SHP77 treated with DMSO at 0.1 percent for 48 hours (cell line): ENCODE results near the gene UGCG.
"Not testable (repeated sequence)": the region's sequence is repeated elsewhere in the genome, so short reads cannot be mapped to it uniquely, and the experiment has no call there.

Source experiments
- DNase-seq: peaks from one replicate; lab custom pipeline; 2025; lab: John Stamatoyannopoulos, UW

Gene UGCG

DNA sequence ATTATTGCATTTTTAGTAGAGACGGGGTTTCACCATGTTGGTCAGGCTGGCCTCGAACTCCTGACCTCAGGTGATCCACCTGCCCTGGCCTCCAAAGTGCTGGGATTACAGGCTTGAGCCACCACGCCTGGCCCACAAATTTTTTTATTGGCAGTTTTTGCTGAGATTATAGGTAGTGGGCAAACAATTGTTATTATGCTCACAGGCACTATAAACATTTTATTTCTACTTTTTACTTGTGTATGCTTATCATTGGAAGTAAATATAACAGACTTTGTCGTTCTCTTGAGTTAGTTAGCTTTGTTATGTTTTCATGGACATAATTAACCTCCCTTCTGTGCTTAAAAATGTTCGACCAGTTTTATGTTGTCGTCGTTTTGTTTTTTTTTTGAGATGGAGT, 23.9 kb downstream of the UGCG start:
- DNase-seq, result no peak

DNA sequence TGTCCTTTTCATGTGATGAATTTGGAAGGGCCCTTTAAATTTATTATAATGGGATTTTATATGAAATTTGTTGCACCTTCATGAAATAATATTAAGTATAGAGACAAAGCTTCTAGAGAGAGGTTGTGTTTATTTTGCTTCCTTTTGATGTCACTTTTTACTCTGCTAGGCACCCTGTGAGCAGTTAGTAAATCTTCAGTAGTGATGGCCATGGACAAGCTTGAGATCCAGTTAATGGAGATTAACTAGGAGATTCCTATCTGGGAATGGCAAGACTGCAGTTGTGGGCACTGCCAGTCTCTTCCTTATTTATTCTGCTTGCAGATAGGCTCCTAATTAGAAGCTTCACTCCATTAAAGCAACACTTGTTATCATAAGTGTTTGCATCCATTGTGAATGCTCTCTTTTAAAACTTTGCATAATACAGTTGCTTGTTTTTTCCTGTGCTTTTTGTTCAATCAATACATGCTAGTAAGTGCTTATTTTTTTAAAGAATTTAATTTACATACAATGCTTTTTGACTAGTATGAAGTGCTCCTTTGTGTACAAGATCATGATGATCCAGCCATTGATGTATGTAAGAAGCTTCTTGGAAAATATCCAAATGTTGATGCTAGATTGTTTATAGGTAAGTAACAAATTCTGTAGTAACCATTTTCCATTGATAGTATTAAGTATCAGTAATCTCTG, 25.9 kb downstream of the UGCG start:
- DNase-seq, result no peak

DNA sequence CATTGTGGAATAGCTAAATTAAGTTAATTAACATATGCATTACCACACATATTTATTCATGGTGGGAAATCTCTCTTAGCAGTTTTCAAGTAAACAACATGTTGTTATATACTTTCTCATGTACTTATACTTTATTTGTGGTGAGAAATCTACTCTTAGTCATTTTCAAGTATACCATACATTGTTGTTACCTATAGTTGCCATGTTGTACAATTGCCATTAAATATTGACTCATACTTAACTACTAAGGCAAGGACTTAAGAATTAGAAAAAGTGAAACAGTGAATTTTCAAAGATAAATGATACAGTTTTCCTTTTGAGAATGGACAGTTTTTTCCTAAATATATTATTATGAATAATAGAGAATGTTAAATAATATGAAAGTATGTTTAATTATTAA, 27.7 kb downstream of the UGCG start:
- DNase-seq, result no peak

DNA sequence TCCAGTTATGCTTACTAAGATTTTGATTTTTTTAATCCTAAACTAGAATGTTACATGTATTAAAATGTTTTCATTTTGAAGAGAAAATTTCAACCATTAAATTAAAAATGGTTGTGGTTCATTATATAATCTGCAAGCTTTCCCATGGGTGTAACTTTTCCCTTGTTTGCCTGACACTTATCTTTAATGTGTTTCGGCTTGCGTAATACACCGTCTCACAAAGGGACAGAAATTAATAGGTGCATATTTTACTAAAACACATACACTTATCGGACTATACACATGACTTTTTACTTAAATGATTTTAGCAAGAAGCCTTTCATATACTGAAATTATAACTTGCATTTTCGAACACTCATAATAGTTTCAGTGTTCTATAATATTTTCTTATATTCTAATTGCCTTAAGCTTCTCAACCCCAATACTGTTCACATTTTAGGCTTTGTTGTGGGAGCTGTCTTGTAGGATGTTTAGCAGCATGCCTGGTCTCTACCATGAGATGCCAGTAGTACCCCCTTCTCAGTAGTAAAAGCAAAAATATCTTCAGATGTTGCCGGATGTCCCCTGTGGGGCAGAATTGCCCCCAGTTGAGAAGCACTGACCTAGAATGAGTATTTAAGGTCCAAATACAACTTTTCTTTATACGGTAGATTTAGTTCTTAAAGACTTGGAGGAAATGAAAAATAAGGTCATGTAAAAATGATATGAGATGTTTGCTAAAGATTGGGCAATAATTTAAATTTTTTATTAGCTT, 28.6 kb downstream of the UGCG start:
- DNase-seq, result no peak

DNA sequence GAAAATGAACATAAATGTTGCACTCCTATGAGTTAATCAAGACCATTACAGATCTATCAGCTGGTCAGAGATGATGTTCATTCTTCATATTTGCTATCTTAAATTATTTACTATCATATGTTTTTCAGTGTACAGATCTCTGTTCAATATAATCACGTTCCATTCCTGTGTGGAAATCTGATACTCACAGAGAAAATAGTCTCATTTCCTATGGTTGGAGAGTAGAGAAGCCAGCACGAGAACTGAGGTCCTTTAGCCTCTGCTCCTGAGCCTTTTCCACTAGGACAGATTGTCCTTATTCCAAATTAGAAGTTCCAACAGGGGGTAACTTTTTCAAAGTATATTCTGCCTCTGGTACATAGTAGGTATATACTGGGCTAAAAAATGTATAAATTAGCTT, 29.2 kb downstream of the UGCG start:
- DNase-seq, result no peak

DNA sequence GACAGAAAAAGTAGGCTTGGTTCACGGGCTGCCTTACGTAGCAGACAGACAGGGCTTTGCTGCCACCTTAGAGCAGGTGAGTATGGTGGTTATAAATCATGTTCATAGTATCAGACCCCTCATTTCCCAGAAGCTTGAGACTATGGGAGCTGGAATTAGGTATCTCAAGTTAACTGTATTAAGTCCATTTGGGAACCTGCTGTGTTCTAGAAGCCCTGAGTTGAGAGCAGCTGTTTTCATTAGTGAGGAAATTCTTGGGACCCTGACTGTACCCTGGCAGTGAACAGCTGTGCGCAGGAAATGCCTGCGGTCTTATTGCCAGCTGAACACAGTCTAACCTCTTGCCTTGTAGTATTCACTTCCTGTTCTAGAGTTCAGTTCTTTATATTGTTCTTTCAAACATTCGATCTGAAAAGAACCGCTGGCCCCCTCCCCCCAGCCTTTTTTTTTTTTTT, 29.8 kb downstream of the UGCG start:
- no peak for DNase-seq

DNA sequence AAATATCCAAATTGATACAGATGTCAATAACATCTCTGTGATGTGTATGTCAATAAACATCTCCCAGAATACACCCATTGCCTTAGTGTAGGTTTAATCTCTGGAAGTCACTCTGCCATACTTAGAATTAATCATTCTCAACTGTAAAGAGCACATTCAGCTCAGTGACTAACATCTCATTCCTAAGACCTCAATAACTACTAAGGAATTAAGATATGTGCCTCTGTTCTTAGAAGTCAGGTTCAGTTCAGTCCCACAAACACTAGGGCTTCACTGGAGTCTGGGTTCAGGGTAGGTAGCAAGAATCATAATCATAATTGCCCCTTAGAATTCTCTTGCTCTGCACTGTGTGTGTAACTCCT, 31.7 kb downstream of the UGCG start:
- no peak for DNase-seq

DNA sequence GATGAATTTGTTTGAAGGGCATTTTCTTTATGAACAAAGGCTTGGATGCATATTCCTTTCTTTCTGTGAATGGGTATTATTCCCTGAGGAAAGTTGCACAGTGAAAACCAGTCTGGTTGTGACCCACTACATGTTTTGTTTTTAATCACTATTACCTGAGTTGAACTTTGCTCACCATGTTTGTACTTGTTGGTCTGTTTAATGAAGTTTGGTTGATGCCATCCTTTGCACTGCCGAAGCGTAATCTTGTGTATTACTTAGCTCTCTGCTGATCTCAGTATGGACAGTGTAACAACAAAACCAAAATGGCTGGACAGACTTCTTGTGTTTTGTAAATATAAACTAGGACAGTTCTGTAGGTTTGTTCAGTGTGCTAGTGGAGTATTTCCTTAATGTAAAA, 38.1 kb downstream of the UGCG start:
- DNase-seq, result no peak

DNA sequence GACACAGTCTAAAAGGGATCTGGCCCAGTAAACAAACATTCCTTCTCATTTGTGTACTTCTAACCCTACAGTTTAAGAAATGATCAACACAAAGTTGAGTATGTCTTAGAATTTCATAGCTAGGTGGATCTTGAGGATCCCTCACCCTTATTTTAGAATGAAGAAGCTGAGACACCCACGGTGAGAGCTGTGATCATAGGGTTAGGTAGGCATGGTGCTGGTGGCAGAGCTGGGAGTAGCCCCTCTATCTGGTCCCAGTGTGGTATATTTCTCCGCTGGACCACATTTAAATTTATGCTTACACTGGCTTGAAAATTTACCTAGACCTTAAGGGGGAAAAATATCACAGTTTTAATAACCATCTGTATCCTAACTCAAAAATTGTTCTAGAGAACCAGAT, 39.8 kb downstream of the UGCG start:
- DNase-seq, result no peak

DNA sequence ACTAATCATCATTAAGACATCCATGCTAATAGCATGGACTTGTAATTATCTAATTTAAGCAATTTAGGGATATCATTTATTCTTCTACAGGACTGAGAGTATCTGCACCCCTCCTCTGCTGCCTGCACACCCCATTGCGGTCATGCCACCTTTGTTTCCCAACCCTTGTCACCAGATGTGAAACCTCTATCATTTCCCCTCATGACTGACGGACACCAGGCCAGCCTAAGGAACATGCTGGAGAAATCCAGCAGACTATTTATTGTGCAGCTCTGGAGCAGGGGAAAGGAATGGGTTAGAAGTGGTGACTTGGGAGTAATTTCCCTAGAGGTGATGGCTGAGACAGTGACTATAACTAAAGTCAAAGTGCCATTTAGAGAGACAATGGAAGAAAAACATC, 40.7 kb downstream of the UGCG start:
- DNase-seq, result no peak

DNA sequence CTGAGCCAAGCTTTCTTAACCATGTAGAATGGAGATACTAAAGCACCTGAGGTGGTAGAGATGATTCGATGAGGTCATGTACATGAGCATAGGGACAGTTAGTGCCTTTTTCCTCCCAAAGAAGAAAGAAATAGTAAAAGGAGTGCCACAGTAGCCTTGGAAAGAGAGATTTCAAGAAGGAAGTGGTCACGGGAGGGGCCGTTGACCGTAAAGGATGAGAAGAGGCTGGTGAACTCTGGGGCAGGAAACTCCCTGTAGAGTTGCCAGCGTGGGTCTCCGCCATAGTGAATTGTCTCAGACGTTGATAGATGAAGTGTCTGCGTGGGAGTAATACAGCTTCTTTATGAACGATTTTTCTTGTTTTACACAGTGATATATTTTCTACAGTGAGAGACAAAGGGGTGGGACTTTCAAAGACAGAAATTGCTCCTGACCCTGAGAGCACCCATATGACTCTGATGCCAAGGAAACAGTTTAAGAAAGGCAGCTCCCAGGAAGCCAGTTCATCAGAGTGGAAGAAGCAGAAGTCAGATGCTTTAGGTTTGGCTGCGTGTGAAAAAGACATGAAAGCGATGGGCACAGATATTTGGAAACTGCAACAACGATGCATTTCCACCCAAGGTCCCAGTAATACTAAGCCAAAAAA, 41.3 kb downstream of the UGCG start:
- DNase-seq, result no peak

DNA sequence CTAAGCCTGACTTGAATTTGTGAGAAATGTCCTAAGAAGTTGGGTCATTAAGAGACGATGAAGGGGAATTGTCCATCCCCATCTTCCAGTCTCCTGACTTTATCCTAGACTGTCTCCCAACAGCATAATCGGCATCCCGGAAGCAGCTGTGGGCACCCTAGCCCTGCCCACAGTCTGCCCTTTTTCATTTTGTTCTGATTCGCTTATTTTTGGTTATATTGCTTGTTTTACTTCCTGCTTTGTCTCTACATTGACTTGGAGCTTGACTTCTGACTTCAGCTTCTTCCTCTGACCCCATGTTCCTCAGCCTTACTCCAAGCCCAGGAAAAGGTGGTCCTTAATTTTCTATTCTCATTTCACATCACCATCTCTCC, 41.8 kb downstream of the UGCG start:
- no peak for DNase-seq

DNA sequence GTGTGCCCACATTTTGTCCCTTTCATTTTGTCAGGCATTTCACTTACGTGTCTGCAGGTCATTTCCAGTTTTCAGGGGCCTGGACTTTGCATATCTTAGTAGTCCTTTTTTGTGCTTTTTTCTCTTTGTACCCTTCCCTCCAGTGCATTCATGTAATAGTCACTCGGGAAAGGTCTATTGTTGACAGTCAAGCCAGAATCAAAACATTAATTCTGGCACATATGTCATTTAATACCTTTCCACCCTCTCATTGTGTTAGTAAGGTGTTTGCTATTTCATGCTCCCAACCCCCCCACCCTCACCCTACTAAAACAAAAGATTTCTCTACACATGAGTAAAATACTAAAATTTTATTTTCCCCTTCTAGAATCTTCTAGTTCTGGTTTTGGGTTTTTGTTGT, 42.7 kb downstream of the UGCG start:
- DNase-seq, result no peak

DNA sequence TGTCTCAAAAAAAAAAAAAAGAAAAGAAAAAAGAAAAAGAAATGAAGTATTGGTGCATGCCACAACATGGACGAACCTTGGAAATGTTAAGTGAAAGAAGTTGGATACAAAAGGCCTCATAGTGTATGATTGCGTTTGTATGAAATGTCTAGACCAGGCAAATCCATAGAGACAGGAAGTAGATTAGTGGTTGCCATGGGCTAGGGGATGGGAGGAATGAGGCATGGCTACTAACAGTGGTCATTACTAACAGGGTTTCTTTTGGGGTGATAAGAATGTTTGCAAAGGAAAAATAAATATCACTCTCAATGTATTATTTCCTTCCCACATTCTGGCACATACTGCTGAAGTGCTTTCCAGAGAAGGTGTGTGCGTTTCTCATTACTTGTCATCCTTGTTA, 44.1 kb downstream of the UGCG start:
- DNase-seq, result no peak

DNA sequence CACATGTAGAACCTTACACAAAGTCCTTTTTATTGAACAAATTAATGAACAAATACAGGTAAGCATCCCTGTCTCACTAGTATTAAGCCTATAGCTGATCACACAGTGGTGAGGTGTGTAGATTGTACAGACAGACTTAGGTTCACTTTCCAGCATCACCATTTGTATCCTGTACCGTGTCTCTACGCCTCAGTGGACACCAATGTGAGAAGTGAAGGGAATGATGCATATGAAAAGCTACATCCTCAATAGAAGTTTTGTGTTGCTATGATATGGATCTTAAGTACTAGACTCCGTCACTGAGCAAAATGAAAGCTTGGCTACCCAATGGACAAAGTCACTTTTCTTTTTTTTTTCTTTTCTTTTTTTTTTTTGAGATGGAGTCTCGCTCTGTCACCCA, 46.6 kb downstream of the UGCG start:
- DNase-seq, result no peak

DNA sequence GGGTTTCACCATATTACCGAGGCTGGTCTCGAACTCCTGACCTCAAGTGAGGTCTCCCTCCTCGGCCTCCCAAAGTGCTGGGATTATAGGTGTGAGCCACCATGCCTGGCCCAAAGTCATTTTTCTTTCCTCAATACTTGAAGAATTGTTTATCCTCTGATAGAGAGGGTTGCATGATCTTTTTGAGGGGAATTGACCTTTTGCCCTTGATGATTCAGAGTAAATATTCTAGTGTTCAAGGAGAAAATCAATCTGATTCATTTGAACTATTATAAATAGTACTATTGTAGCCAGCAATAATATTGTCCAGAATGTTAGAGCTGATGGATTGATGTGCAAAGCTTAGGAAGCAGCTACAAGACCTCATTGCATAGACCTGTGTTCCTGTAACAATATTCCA, 47.1 kb downstream of the UGCG start:
- DNase-seq, result no peak

DNA sequence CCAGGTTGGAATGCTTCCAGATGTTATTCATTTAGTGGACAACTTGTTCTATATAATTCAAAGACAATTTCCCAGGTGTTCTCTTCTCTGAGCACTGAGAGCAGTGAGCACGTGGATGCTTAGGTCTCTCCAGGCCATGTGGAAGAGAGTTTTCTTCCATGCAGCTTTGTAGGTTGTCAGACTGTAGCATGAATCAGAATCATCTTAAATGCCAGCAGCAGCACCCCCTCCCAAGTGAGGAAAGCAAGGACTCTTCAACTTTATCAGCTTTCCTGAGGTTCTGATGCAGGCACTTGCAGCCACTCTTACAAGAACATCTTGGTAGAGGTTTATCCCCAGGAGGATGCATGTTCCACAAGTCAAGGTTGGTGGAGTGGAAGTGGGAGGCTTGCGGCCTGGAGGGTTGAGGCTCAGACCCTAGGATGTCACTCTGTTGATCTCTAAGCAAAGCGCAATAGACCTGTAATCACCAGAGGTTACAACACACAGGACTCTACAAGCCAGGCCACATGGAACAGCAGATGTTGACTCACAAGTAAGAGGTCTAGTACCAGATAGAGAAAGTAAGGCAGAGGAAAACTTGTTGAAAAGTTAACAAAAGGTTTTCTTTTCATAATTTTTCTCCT, 47.7 kb downstream of the UGCG start:
- no peak for DNase-seq

DNA sequence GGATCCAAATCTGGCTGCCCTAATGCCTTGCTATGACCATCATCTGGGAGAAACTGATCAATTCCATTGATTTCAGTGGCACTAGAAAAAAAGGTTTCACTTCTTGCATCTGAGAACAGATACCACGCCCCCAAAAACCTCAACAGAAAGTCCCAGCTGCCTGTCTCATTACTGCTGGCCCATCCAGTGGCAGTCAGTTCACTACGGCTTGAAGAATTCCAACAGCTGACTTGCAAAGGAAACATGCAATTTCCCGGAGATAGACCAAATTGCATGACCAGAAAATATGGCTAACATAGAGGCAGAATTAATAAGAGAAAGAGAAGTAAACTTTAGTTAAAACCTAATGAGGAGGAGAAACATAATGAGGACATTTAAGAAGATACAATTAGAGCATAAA, 48.6 kb downstream of the UGCG start:
- no peak for DNase-seq

DNA sequence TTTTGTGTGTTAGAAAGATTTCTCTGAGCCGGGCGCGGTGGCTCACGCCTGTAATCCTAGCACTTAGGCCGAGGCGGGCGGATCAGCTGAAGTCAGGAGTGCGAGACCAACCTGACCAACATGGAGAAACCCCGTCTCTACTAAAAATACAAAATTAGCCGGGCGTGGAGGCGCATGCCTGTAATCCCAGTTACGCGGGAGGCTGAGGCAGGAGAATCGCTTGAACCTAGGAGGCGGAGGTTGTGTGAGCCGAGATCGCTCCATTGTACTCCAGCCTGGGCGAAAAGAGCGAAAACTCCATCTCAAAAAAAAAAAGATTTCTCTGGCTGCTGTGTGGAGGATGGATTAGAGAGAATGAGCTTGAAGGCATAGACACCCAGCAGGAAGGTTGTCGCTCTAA, 51.5 kb downstream of the UGCG start:
- not testable (repeated sequence) for DNase-seq

DNA sequence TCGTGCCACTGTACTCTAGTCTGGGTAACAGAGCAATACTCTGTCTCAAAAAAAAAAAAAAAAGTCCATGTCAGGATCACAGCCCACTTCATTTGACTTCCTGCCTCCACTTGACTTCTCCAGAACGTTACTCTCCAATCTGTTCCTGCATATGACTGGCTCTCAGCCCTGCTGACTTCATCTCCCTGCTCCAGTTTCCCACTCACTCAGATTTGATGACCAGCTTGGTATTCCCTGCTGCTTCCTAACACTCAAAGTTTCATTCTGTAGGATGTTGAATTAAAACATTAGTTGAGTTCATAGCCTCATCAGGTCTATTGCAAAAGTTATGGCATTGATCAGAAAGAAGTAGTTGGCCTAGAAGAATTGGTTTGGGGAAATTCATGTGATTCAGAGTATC, 52.3 kb downstream of the UGCG start:
- no peak for DNase-seq

DNA sequence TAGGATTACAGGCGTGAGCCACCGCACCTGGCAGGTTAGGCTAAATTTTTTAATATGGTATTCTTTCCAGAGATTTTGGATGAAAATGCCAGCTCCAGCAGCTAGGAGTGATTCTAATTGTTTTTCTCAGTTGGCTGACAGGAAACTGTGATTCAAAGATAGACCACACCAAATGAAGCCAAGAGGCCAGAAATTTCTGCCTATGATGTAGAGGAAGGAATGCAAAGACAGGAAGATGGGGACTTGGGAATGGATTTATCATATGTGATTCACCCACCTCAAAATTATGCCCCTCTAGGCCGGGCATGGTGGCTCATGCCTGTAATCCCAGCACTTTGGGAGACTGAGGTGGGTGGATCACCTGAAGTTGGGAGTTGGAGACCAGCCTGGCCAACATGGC, 53.3 kb downstream of the UGCG start:
- no peak for DNase-seq

DNA sequence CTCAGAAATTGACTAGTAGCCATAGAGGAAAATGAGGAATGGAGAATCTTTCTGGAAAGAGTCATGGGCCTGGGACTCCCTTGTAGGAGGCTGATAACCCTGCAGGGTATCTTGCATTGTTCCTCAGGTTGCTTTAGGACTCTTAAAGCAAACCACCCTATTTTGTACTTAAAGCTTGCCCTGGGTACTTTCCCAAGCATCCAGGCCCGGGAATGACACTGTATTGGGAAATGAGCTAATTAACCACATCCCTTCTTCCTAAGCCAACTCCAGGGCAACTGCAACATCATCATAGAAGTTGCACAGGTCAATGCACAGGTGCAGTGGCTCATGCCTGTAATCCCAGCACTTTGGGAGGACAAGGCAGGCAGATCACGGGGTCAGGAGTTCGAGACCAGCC, 55.9 kb downstream of the UGCG start:
- no peak for DNase-seq

DNA sequence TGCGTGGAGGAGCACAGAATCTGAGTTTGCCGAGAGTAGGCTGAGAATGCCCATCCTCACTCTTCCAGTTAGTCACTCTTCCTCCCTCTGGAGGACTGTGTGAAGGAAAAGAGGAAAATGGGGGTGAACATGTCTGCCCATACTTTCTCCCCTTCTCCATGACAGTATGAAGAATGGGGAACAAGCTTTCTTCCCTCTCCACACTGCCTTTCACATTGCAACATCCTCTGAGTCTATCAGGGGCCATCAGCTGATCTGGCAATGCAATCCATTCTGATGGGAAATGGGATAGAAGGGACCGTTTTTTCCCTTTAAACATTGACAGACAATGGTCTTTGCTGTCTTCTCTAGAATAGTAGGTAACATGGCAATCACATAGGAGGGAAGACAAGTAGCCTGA, 56.8 kb downstream of the UGCG start:
- no peak for DNase-seq
